ENCODE data around the gene TMEM131.

TMEM131 gene

GRCh38 chr2:97752342-97753334, 243.1 kb downstream of the TMEM131 start:
- DNase-seq = no peak

GRCh38 chr2:97751752-97752151, 244.0 kb downstream of the TMEM131 start:
- no peak for DNase-seq

- DNase-seq = no peak
These were observed 245.7 kb downstream of the TMEM131 start for GRCh38 chr2:97750017-97750416.

- DNase-seq = no peak
These were observed 246.2 kb downstream of the TMEM131 start for GRCh38 chr2:97749581-97749980.

- DNase-seq = no peak
These were observed 248.0 kb downstream of the TMEM131 start for GRCh38 chr2:97747716-97748115.

- DNase-seq = no peak
These were observed 248.5 kb downstream of the TMEM131 start for GRCh38 chr2:97747285-97747684.

DNA sequence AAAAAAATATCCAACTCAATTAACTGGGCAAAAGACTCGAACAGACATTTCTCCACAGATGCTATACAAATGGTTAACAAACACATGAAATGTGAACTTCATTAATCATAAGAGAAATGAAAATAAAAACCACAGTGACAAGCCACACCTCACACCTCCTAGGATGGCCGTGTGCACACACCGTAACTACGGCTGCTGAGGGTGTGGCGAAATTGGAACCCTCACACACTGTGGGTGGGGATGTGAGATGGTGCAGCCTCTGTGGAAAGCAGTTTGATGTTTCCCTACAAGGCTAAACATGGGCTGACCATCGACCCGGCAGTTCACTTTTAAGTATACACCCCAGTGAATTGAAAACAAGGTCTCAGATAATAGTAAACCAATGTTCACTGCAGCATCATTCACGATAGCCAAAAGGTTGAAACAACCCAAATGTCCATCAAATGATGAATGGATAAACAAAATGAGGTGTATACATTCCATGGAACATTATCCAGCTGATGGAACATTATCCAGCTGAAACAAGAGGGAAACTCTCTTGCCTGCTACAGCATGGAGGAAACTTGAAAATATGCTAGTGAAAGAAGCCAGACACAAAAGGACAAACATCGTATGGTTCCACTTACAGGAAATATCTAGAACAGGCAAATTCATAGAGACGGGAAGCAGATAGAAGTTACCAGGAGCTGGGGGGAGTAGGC, 250.1 kb downstream of the TMEM131 start:
- no peak for DNase-seq

DNA sequence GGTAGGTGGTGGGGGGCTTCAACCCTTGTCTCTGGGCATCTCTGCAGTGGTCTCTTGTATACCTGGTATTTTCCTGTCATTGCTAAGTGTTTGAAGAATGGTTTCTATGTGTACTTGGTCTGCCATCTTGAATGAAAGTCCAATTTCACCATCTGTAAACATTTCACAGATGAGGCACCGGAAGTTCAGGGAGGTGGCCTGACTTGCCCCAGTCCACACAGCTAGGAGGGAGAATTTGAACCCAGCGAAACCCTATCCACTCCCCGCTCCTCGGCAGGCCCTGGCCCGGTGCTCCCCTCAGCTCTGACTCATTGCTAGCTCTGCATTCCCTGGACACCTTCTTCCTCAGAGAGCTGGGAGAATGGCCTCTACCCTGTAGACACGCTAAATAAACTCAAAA, 251.8 kb downstream of the TMEM131 start:
- DNase-seq = no peak

DNA sequence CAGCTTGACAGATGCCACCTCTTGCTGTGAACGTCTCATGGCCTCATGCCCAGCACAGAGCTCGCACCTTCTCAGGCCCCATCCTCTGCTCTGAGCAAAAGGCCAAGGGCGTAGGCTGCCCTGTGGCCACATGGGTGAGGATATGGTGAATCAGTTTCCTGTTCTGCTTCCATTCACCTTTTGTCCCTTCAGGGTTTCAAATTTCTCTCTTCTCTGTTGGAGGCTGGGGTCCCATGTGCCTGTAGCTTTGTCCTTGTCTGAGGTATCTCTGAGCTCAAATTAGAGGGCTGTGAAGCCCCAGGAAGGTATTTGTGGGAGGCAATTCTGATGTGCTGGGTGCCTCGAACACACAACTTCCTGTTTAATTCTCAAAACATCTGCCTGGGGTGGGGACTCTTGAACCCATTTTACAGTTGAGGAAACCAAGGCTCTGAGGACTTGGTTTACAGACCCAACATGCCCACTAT, 253.3 kb downstream of the TMEM131 start:
- DNase-seq = no peak

GRCh38 chr2:97741686-97742085, 254.1 kb downstream of the TMEM131 start:
- DNase-seq = no peak

DNA sequence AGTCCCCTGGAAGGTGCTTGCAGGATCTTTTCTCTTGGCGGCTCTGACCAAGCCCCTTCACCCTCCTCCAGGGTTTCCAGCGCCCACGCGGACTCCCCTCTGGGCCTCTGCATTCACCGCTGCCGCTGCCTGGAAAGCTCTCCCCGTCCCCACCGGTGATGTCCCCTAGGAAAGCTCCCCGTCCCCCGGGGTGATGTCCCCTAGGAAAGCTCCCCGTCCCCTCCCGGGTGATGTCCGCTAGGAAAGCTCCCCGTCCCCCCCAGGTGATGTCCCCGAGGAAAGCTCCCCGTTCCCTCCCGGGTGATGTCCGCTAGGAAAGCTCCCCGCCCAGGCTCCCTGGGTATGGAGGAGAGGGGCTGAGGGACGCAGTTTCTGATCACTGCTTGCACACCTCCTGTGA, 254.5 kb downstream of the TMEM131 start:
- DNase-seq = no peak

- peak in 1 of 4 experiments; percentile 27 for DNase-seq
These were observed 255.1 kb downstream of the TMEM131 start for GRCh38 chr2:97740590-97741182.

- DNase-seq = no peak
These were observed 255.9 kb downstream of the TMEM131 start for GRCh38 chr2:97739893-97740245.

DNA sequence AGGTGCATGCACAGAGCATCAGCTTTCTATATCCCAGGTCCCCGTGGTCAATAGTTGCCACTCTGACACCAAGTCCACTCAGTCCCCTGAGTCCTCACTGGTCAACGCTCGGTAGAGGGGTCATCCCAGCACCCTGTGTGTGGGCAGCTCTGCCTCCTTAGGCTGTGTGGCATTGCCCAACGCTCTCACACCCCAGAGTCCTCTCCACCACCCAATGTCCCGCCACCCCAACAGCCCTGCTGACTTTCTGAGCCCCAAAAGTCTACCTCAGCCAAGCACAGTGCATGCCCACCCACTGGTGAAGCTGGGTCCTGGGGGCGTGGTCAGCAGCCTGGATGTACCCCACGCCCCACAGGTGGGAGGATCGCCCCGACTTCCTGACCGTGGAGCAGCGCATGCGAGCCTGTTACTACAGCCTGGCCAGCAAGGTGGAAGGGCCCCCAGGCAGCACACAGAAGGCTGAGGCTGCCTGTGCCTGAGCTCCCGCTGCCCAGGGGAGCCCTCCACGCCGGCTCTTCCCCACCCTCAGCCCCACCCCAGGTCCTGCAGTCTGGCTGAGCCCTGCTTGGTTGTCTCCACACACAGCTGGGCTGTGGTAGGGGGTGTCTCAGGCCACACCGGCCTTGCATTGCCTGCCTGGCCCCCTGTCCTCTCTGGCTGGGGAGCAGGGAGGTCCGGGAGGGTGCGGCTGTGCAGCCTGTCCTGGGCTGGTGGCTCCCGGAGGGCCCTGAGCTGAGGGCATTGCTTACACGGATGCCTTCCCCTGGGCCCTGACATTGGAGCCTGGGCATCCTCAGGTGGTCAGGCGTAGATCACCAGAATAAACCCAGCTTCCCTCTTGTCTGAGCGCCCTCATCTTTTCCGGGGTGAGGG, 256.5 kb downstream of the TMEM131 start:
- no peak for DNase-seq

GRCh38 chr2:97738179-97739019, 257.3 kb downstream of the TMEM131 start:
- DNase-seq = no peak

GRCh38 chr2:97737421-97738178, 258.1 kb downstream of the TMEM131 start:
- DNase-seq = no peak

- no peak for DNase-seq
These were observed 259.0 kb downstream of the TMEM131 start for GRCh38 chr2:97736608-97737330.

- no peak for DNase-seq
These were observed 259.6 kb downstream of the TMEM131 start for GRCh38 chr2:97736185-97736584.

DNA sequence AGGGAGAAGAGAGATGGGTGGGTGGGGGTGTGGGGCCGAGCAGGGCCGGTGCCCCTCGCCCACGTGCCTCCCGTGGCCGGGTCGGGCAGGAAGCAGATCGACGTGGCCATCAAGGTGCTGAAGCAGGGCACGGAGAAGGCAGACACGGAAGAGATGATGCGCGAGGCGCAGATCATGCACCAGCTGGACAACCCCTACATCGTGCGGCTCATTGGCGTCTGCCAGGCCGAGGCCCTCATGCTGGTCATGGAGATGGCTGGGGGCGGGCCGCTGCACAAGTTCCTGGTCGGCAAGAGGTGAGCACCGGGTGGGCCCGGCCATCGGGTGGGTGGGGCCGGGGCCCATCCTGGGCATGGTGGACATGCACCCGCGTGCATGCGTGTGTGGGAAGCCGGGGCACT, 260.6 kb downstream of the TMEM131 start:
- no peak for DNase-seq

All from activated CD4-positive, CD25-positive, alpha-beta regulatory T cell (primary cell).